Large intestine (tissue), 3 donors: ENCODE results near the gene PKN3. TPM values are rescaled to one million over a fixed set of nuclear protein-coding genes. Genes with fewer than 3 reads are reported as not detected.

Source experiments
- DNase-seq, 2 donors: peaks; one replicate each; pipeline versions ENCODE4 v3.0.0 to v3.0.0-alpha.2; 2013
- H3K27ac ChIP-seq: one replicate; pipeline ENCODE4 v1.5.1; 2013; ENCODE audit warnings: low read length
- H3K27me3 ChIP-seq: 2 replicates; pipeline ENCODE4 v1.6.1; 2013; ENCODE audit warnings: low read length; ENCODE audit not compliant: control insufficient read depth, insufficient read depth
- H3K36me3 ChIP-seq: 2 replicates; pipeline ENCODE4 v1.6.1; 2013; ENCODE audit warnings: low read length; ENCODE audit not compliant: control insufficient read depth, insufficient read depth
- H3K4me1 ChIP-seq: one replicate; pipeline ENCODE4 v1.6.1; 2013; ENCODE audit warnings: low read length; ENCODE audit not compliant: control insufficient read depth, insufficient read depth
- H3K4me3 ChIP-seq: one replicate; pipeline ENCODE4 v1.5.1; 2013; ENCODE audit warnings: low read length
- H3K9me3 ChIP-seq: one replicate; pipeline ENCODE4 v1.6.1; 2013; ENCODE audit warnings: mild to moderate bottlenecking, low read depth, low read length, moderate library complexity; ENCODE audit not compliant: control insufficient read depth
- WGBS: methylation state at CpG from one replicate; pipeline ENCODE4 v1.1.5; 2013; ENCODE audit warnings: low lambda C conversion rate; ENCODE audit not compliant: insufficient coverage; 5-methylcytosine and 5-hydroxymethylcytosine counted together
- polyA plus RNA-seq: library from polyadenylated mRNA; unstranded; fragments of 120-200 nt; gene quantifications from one replicate; pipeline ENCODE4 v1.2.1, GENCODE V29; 2013

PKN3 gene
- polyA plus RNA-seq, 1 donor = 5.5 TPM

GRCh38 chr9:128718047-128718446, 15.7 kb downstream of the PKN3 start:
- no peak for DNase-seq
- WGBS = no CpG with 5 or more reads among the region's 8 CpGs

DNA sequence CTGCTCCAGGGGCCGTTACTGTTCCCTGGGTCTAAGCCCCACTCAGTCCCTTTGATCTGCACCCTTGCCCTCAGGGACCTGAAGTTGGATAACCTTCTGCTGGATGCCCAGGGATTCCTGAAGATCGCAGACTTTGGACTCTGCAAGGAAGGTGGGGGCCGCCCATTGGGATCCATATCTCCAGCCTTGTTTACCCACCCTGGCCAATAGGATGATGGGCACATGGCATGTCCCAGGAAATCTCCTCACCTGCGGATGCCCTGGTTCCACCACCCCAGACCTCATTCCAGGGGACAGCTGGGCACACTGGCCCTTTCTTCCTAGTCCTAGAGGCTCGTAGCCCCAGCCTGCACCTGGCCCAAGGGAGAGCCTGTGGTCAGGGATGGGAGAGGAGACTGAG, 16.2 kb downstream of the PKN3 start:
- Histone ChIP-seq H3K27ac (no peak overlapping the region), H3K4me3 (no peak overlapping the region), H3K36me3 (peaks cover 22% of the 10 kb centered on the region), H3K4me1 (peaks cover 12% of the 10 kb centered on the region), H3K27me3 (no peaks in the 10 kb centered on the region), H3K9me3 (no peaks in the 10 kb centered on the region)
- WGBS = no CpG with 5 or more reads among the region's 5 CpGs
- peak in 1 of 2 donors; percentile 60 for DNase-seq

More at GRCh38 chr9:128718047-128718446, 15.7 kb downstream of the PKN3 start:
- Histone ChIP-seq H3K9me3 (no peaks in the 10 kb centered on the region), H3K4me1 (peaks cover 8% of the 10 kb centered on the region), H3K27me3 (no peaks in the 10 kb centered on the region), H3K4me3 (no peak overlapping the region), H3K27ac (no peak overlapping the region), H3K36me3 (peaks cover 22% of the 10 kb centered on the region)

- WGBS = no CpG with 5 or more reads among the region's 30 CpGs
- Histone ChIP-seq H3K27me3 (no peaks in the 10 kb centered on the region), H3K9me3 (no peaks in the 10 kb centered on the region), H3K4me1 (peaks cover 18% of the 10 kb centered on the region), H3K36me3 (peaks cover 22% of the 10 kb centered on the region), H3K27ac (no peak overlapping the region), H3K4me3 (no peak overlapping the region)
- DNase-seq = no peak
Observed at GRCh38 chr9:128719919-128720605, 17.8 kb downstream of the PKN3 start.

GRCh38 chr9:128720841-128721486, 18.7 kb downstream of the PKN3 start:
- no CpG with 5 or more reads among the region's 22 CpGs for WGBS
- no peak overlapping the region for H3K27ac ChIP-seq

GRCh38 chr9:128721487-128722010, 19.2 kb downstream of the PKN3 start:
- no CpG with 5 or more reads among the region's 18 CpGs for WGBS
- Histone ChIP-seq H3K27ac (no peak overlapping the region), H3K4me3 (no peak overlapping the region), H3K4me1 (peaks cover 18% of the 10 kb centered on the region), H3K27me3 (no peaks in the 10 kb centered on the region), H3K9me3 (no peaks in the 10 kb centered on the region), H3K36me3 (peaks cover 19% of the 10 kb centered on the region)
- DNase-seq = no peak

More at GRCh38 chr9:128720841-128721486, 18.7 kb downstream of the PKN3 start:
- no peaks in the 10 kb centered on the region for H3K9me3 ChIP-seq
- H3K27me3 ChIP-seq = no peaks in the 10 kb centered on the region
- peaks cover 18% of the 10 kb centered on the region for H3K4me1 ChIP-seq
- no peak overlapping the region for H3K4me3 ChIP-seq
- peaks cover 19% of the 10 kb centered on the region for H3K36me3 ChIP-seq
- DNase-seq = no peak

- Histone ChIP-seq H3K4me1 (peaks cover 18% of the 10 kb centered on the region), H3K27me3 (no peaks in the 10 kb centered on the region), H3K27ac (no peak overlapping the region), H3K4me3 (no peak overlapping the region), H3K9me3 (no peaks in the 10 kb centered on the region), H3K36me3 (peaks cover 17% of the 10 kb centered on the region)
- 67% methylated on average over 1 of the region's 9 CpGs for WGBS
- no peak for DNase-seq
Observed at GRCh38 chr9:128722380-128723351, 20.4 kb downstream of the PKN3 start.

DNA sequence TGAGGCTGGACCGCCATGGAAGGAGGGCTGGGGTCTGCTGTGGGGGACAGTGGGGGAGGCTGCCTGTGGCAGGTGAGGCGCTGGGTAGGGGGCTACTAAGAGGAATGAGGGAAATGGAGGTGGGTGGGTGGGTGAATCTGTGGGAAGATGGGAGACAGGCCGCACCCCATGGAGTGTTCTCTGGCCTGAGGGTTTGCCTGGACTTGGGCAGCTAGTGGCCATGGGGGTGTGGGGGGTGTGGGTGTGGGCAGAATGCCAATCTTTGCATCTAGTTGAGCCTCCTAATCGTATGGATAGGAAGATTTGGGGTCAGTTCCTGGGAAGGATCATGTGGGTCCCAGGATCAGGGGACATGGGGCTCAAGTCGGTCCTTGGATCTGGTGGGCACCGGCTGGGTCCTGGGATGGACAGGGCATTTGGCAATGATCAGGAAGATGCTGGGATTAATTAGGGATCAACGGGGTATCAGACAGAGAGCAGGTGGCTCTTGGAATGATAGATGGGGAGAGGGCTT, 21.1 kb downstream of the PKN3 start:
- H3K36me3 ChIP-seq = peaks cover 19% of the 10 kb centered on the region
- peaks cover 14% of the 10 kb centered on the region for H3K4me1 ChIP-seq
- DNase-seq = no peak
- H3K27me3 ChIP-seq = no peaks in the 10 kb centered on the region
- peak overlapping the region; percentile 86 for H3K4me3 ChIP-seq
- WGBS = no CpG with 5 or more reads among the region's 7 CpGs
- no peaks in the 10 kb centered on the region for H3K9me3 ChIP-seq
- H3K27ac ChIP-seq = no peak overlapping the region

GRCh38 chr9:128723866-128724743, 21.8 kb downstream of the PKN3 start, which contains the start of gene ZDHHC12:
Gene ZDHHC12 (minus strand): TSS chr9:128724127. CDS start chr9:128724093, 34 bp downstream.
- peaks cover 19% of the 10 kb centered on the region for H3K36me3 ChIP-seq
- peak within 1 kb of the TSS; percentile 86 for H3K4me3 ChIP-seq
- no CpG with 5 or more reads among the region's 68 CpGs for WGBS
- peak; percentile 98 to 99 for DNase-seq
- H3K27ac ChIP-seq = peak within 1 kb of the TSS; percentile 66
- no peaks in the 10 kb centered on the region for H3K9me3 ChIP-seq
- peaks cover 14% of the 10 kb centered on the region for H3K4me1 ChIP-seq
- H3K27me3 ChIP-seq = no peaks in the 10 kb centered on the region

GRCh38 chr9:128724744-128725211, 22.5 kb downstream of the PKN3 start:
- Histone ChIP-seq H3K27me3 (no peaks in the 10 kb centered on the region), H3K27ac (peak overlapping the region; percentile 66), H3K9me3 (no peaks in the 10 kb centered on the region), H3K4me3 (peak overlapping the region; percentile 86), H3K36me3 (peaks cover 21% of the 10 kb centered on the region), H3K4me1 (peaks cover 14% of the 10 kb centered on the region)
- 13% methylated on average over 4 of the region's 10 CpGs for whole genome bisulfite sequencing
- peak; percentile 64 to 73 for DNase-seq
